K562 (cell line): ENCODE results near the gene ZNF616. TPM values are rescaled to one million over a fixed set of nuclear protein-coding genes. Genes with fewer than 3 reads are reported as not detected.

Experiments used
- ATF2 ChIP-seq: sonication (generic); formaldehyde crosslinking; IDR thresholded peaks from 2 replicates; pipeline ENCODE4 v1.8.1; 2022; ENCODE audit warnings: missing genetic modification reagents
- BCL6 ChIP-seq: fragments of 250-450 bp; sonication (Bioruptor Pico); IDR thresholded peaks from 2 replicates; pipeline ENCODE4 v1.4.0; 2020
- CBX5 ChIP-seq: IDR thresholded peaks from 2 replicates; pipeline ENCODE4 v1.6.1; 2014; ENCODE audit warnings: low read depth, borderline replicate concordance
- FOXJ2 ChIP-seq: fragments of 200-800 bp; sonication (Bioruptor generic); IDR thresholded peaks from 2 replicates; pipeline ENCODE4 v1.6.1; 2016; ENCODE audit warnings: missing genetic modification characterization, missing compliant biosample characterization
- HMG20B ChIP-seq: fragments of 250-450 bp; sonication (Bioruptor Pico); IDR thresholded peaks from 2 replicates; pipeline ENCODE4 v1.5.0; 2021; ENCODE audit warnings: mild to moderate bottlenecking
- MAFF ChIP-seq: IDR thresholded peaks from 2 replicates; pipeline ENCODE4 v1.6.1; 2012; ENCODE audit warnings: low read length, improper control_type of control experiment
- MCM5 ChIP-seq: fragments of 450-650 bp; IDR thresholded peaks from 2 replicates; pipeline ENCODE4 v1.6.1; 2016; ENCODE audit warnings: low read depth
- MYNN ChIP-seq, 2 experiments: sonication (generic); formaldehyde crosslinking in 1 of 2; IDR thresholded peaks; 2 replicates each; pipeline versions ENCODE4 v1.5.0 to v1.6.1; 2016 to 2020; ENCODE audit warnings: antibody characterized with exemption in 1 of 2, missing genetic modification reagents in 1 of 2
- PHB2 ChIP-seq: fragments of 450-650 bp; IDR thresholded peaks from 2 replicates; pipeline ENCODE4 v1.6.1; 2017; ENCODE audit warnings: low read depth
- RAD51 ChIP-seq: fragments of 450-650 bp; IDR thresholded peaks from 2 replicates; pipeline ENCODE4 v1.7.1; 2016; ENCODE audit warnings: low read depth, mild to moderate bottlenecking, borderline replicate concordance
- RNF2 ChIP-seq: sonication (generic); IDR thresholded peaks from 2 replicates; pipeline ENCODE4 v1.6.1; 2016
- SMAD1 ChIP-seq: fragments of 150-350 bp; IDR thresholded peaks from 2 replicates; pipeline ENCODE4 v1.6.1; 2014; ENCODE audit warnings: low read length, low read depth; ENCODE audit not compliant: partially characterized antibody
- SMARCA4 ChIP-seq: fragments of 450-650 bp; IDR thresholded peaks from 2 replicates; pipeline ENCODE4 v1.6.1; 2016
- TCF7 ChIP-seq: sonication (generic); IDR thresholded peaks from 2 replicates; pipeline ENCODE4 v1.6.1; 2016; ENCODE audit warnings: antibody characterized with exemption, borderline replicate concordance
- TCFL5 ChIP-seq: fragments of 250-450 bp; sonication (Bioruptor Pico); conservative IDR thresholded peaks from 2 replicates; pipeline ENCODE4 v1.6.1; 2021; ENCODE audit warnings: mild to moderate bottlenecking, moderate library complexity, matching md5 sums
- TEAD2 ChIP-seq: fragments of 450-650 bp; IDR thresholded peaks from 2 replicates; pipeline ENCODE4 v1.6.1; 2016; ENCODE audit warnings: missing genetic modification characterization, control low read depth, missing compliant biosample characterization
- USF1 ChIP-seq: sonication (generic); formaldehyde crosslinking; IDR thresholded peaks from 2 replicates; pipeline ENCODE4 v1.9.0; 2022; ENCODE audit warnings: mild to moderate bottlenecking, missing genetic modification reagents
- ZKSCAN3 ChIP-seq: fragments of 250-450 bp; sonication (Bioruptor Pico); IDR thresholded peaks from 2 replicates; pipeline ENCODE4 v1.4.0; 2020
- ZNF124 ChIP-seq: sonication (generic); formaldehyde crosslinking; IDR thresholded peaks from 2 replicates; pipeline ENCODE4 v1.8.1; 2022; ENCODE audit warnings: missing genetic modification reagents
- ZNF197 ChIP-seq: fragments of 200-800 bp; sonication (Bioruptor generic); IDR thresholded peaks from 2 replicates; pipeline ENCODE4 v1.6.1; 2016; ENCODE audit warnings: low read depth, missing genetic modification characterization, missing compliant biosample characterization
- ZNF277 ChIP-seq: fragments of 250-450 bp; sonication (Bioruptor Pico); IDR thresholded peaks from 2 replicates; pipeline ENCODE4 v1.8.0; 2022; ENCODE audit warnings: inconsistent platforms, mild to moderate bottlenecking, moderate library complexity, borderline replicate concordance
- ZNF324 ChIP-seq: fragments of 250-450 bp; sonication (Bioruptor Pico); IDR thresholded peaks from 2 replicates; pipeline ENCODE4 v1.4.0; 2020; ENCODE audit warnings: mild to moderate bottlenecking
- ZNF408 ChIP-seq: fragments of 250-450 bp; sonication (Bioruptor Pico); IDR thresholded peaks from 2 replicates; pipeline ENCODE4 v1.4.0; 2020; ENCODE audit warnings: low read depth, mild to moderate bottlenecking, moderate library complexity
- ZNF507 ChIP-seq: conservative IDR thresholded peaks from 2 replicates; pipeline ENCODE4 v1.6.1; 2017; ENCODE audit warnings: missing genetic modification characterization, missing compliant biosample characterization
- ZNF589 ChIP-seq: fragments of 200-800 bp; sonication (Bioruptor generic); IDR thresholded peaks from 2 replicates; pipeline ENCODE4 v1.6.1; 2016; ENCODE audit warnings: low read depth, missing genetic modification characterization, missing compliant biosample characterization
- ZNF639 ChIP-seq, 2 experiments: fragments of 200-800 bp in 1 of 2; sonication (Bioruptor generic) in 1 of 2; sonication (generic) in 1 of 2; formaldehyde crosslinking in 1 of 2; IDR thresholded peaks in 1 of 2; conservative IDR thresholded peaks in 1 of 2; 2 replicates each; pipeline versions ENCODE4 v1.5.0 to v1.6.1; 2016 to 2020; ENCODE audit warnings: missing compliant biosample characterization in 1 of 2, missing genetic modification characterization in 1 of 2, missing genetic modification reagents in 1 of 2
- polyA plus RNA-seq, 8 experiments: library from polyadenylated mRNA; depleted of rRNA in 4 of 8; stranded (reverse) in 5 of 8; unstranded in 3 of 8; fragments of >200 nt; fragmentation: Nextera tagmentation in 2 of 8; fragmentation: Illumina TruSeq in 1 of 8; extraction: Ambion mirVana in 2 of 8; extraction: Trizol in 1 of 8; gene quantifications; 2 replicates each; pipeline versions ENCODE4 v1.2.1 to v1.2.3, GENCODE V29; 2011 to 2014; ENCODE audit warnings: inconsistent platforms in 1 of 8, missing spikeins in 1 of 8
- total RNA-seq, 7 experiments: library from RNA; depleted of rRNA in 6 of 7; stranded (reverse); fragments of >200 nt in 6 of 7; fragmentation: Illumina TruSeq in 2 of 7; extraction: Trizol in 2 of 7; gene quantifications; 2 replicates each; pipeline versions ENCODE4 v1.2.1 to v1.2.3, GENCODE V29; 2011 to 2021; ENCODE audit warnings: low replicate concordance in 1 of 7

ZNF616 gene
- total and polyA plus RNA-seq, 9 of the 15 experiments (the other 6 are each of a cell fraction or from before 2014, with no cell fraction given): 3.4 to 13.0 (median 6.7) TPM

GRCh38 chr19:52139252-52140031, at the start of gene ZNF616 (continued):
- TF ChIP-seq PHB2 (0 out of 2 replicates have a peak, but pooled peaks have one; percentile 44), MAFF (no peak), ATF2 (CRISPR knock-in tag) (no peak), HMG20B (CRISPR knock-in tag) (no peak), TCFL5 (no peak), SMARCA4 (peak; percentile 39; the same call in 1 of the 2 replicates), ZKSCAN3 (CRISPR knock-in tag) (no peak), ZNF639 (CRISPR knock-in tag; conservative IDR thresholded peaks at IDR 0.05 in 1 of 2, IDR thresholded peaks at IDR 0.05 in 1 of 2) (peak in 1 of 2 experiments; percentile 61; a peak in 1 of 4 replicates), ZNF589 (CRISPR knock-in tag) (no peak), USF1 (CRISPR knock-in tag) (no peak), MCM5 (no peak), RNF2 (0 out of 2 replicates have a peak, but pooled peaks have one; percentile 30), MYNN (IDR thresholded peaks at IDR 0.05) (0 out of 2 replicates have a peak, but pooled peaks have one; percentile 39), MYNN (CRISPR knock-in tag; IDR thresholded peaks at IDR 0.05) (no peak), BCL6 (CRISPR knock-in tag) (no peak), ZNF507 (tag) (no peak), FOXJ2 (tag) (no peak), ZNF277 (no peak), RAD51 (no peak), TCF7 (no peak), SMAD1 (no peak), TEAD2 (tag) (no peak), CBX5 (no peak), ZNF324 (CRISPR knock-in tag) (no peak), ZNF124 (CRISPR knock-in tag) (no peak), ZNF197 (CRISPR knock-in tag) (no peak), ZNF408 (CRISPR knock-in tag) (no peak)
